HL-60/S4 treated with phorbol 12-myristate 13-acetate at 8.2 ng/mL for 4 days and 3 days (cell line): ENCODE results near the gene GSK3B.

Experiments
- in situ Hi-C: fragments of 300-500 bp; cut with MboI; formaldehyde crosslinking; loops from 2 replicates; pipeline ENCODE4 v1.15.0; 2022; ENCODE audit warnings: low sequenced_read_pairs

The GSK3B gene

DNA sequence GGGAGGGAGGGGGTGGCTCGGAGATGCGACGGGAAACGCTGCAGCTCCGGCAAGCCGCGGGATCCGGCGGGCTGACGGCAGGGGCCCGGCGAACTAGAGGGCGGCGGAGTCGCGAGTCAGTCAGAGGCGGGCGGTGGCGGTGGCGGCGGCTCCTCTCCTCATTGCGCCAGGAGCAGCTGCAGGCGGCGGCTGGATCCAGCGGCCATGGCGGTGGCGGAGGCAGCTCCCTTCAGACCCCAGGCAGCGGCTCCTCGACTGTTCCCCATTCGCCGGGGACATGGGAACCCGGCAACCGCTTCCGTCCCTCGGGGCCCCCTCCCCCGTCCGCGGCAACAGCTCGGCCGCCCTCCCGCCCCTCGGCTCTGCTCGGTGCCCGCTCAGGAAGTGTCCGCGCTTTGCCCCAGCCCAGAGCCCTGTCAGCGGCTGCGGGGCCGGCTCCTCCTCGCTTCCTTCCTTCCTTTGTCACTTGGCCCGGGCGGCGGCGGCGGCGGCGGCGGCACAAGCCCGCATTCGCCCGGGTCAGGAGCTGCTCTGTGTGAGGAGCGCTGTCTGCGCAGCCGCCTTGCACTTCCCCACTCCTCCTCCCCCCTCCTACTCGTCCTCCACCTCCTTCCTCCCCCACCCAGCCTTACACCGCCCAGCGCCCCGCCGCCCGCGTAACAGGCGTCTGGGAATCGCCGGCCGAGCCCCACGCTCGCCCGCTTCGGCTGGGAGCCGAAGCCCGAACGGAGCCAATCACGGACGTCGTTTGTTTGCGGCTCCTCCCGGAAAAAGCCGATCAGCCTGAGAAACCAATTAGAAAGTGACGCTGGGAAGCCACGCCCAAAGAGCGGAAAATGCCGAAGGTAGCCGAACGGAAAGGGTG, at the start of gene GSK3B:
Gene GSK3B (minus strand): TSS at position 537 of the 865 bp plus-strand sequence. CDS start 1,013 bp downstream, outside the sequence.
- in situ Hi-C loops = no loop called here

DNA sequence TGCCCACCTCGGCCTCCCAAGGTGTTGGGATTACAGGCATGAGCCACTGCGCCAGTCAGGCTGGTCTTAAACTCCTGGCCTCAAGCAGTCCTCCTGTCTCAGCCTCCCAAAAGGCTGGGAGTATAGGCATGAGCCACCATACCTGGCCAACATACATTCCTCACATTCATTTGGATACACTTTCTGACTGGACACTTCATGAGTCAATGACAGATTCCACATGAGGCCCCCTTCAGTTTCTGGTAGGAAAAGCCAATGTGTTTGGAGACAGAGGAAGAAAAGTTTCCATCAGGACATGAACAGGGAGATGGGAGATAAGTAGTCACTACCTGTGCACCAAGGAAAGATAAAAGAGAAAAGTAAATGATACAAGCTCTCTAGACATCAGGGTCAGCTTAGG, 49.4 kb upstream of the GSK3B start:
- in situ Hi-C loops = no loop called here

DNA sequence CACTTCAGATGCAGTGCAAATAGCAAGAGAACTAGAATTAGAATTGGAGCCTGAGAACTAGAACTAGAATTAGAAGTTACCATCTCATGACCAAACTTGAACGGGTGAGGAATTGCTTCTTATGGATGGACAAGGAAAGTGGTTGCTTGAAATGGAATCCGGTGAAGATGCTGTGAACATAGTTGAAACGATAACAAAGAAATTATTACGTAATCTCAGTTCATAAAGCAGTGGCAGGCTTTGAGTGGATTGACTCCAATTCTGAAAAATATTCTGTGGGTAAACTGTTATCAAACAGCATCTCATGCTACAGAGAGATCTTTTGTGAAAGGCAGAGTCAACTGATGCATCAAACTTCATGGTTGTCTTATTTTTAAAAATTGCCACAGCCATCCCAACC, 48.0 kb upstream of the GSK3B start:
- in situ Hi-C loops = no loop called here

DNA sequence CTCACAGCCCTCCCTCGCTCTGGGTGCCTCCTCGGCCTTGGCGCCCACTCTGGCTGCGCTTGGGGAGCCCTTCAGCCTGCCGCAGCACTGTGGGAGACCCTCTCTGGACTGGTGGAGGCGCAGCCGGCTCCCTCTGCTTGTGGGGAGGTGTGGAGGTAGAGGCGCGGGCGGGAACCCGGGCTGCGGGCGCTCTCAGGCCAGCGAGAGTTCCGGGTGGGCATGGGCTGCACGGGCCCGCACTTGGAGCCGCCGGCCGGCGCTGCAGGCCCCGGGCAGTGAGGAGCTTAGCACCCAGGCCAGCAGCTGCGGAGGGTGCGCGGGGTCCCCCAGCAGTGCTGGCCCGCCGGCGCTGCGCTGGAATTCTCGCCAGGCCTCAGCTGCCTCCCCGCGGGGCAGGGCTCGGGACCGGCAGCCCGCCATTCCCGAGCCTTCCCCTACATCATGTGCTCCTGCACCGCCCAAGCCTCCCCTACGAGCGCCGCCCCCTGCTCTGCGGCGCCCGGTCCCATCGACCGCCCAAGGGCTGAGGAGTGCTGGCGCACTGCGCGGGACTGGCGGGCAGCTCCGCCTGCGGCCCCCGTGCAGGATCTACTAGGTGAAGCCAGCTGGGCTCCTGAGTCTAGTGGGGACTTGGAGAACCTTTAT, 46.0 kb upstream of the GSK3B start:
- in situ Hi-C loops = no loop called here

DNA sequence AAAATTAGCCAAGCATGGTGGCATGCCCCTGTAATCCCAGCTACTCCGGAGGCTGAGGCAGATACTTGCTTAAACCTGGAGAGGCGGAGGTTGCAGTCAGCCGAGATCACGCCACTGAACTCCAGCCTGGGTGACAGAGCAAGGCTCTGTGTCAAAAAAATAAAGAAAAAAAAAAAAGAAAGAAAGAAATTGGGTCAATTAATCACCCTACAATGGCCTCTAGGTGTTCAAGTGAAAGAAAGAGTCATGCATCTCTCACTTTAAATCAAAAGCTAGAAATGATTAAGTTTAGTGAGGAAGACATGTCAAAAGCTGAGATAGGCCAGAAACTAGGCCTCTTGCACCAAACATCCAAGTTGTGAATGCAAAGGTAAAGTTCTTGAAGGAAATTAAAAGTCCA, 44.9 kb upstream of the GSK3B start:
- in situ Hi-C loops = no loop called here

DNA sequence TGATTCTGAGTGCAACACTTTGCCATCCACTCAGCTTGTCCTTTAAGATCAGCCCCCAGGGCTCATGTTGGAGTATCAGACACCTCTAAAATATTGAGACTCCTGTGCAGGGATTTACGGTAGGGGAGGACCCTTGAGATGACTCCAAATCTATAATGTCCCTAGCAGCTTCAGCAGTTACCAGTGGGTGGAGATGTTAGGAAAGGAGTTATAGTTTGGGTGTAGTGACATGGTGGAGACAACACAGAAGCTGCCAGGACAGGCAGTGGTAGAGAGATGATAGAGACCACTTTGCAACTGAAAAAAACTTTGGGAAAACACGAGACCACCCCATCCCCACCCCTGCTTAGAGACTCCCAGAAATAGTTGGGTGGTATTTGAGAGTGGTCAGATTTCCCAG, 43.3 kb upstream of the GSK3B start:
- in situ Hi-C loops = no loop called here

DNA sequence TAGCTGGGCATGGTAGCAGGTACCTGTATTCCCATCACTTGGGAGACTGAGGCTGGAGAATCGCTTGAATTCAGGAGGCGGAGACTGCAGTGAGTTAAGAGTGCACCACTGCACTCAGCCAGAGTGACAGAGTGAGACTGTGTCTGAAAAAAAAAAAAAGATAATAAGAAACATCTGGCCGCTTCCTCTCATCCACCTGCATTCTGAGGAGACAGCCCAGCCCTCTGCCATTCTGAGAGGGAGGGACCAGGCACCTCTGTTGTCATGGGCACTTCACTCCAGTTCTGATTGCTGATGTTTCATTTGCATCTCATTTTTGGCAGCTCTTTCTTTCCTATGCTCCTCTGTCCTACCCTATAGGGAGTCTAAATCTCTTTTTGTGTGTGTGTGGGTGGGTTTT, 36.4 kb upstream of the GSK3B start:
- in situ Hi-C loops = no loop called here

DNA sequence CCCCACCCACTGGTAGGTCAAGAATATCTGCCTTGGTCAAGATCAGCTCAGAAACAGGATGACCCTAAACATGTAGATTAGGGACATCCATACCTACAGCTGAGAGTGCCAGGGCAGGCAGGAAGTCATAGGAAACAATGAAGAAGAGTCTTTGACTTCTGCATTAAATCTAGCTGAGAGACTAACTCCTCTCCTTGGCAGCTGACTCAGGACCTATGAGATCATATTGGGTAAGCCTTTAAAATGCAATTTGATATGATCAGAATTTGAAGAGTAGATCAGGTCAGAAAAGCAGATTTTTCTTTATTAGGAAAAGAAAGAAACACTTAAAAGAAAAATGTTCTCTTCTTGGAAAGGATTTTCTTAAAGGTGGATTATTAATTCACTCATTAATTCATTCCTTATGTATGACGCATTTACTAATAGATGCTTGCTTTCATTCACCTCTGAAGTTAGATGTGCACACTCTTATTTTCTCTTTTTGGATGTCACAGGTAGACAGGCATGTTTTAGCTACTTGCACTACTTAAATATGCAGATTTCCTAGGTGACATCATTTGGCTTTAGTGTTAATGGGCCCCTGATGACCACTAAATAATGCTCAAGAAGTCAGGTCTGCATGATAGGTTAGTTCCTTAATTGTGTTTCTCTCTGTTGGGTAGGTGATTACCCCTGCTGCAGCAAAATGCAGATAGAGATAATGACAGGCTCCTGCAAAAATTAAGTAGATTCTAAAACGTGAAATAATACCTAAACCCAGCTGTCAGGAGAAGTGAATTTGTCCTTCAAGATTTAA, 35.7 kb upstream of the GSK3B start:
- in situ Hi-C loops = no loop called here

DNA sequence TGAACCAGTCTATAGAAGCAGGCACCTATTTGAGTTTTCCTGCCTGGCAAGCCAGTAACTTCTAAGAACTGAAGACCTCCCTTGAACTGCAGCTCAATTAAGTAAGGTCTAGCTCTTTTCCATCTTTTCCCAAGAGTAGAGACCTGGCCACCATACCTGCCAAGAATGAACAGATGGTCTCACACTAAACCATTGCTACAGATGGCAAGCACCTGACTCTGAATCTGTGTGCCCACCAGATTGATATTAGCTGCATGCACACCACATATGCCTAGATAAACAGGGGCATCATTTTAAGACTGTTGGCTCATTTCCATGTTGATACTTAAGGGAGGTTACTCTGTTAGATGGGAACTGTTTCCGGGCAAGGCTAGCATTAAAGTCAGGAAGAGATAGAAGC, 34.8 kb upstream of the GSK3B start:
- in situ Hi-C loops = no loop called here

DNA sequence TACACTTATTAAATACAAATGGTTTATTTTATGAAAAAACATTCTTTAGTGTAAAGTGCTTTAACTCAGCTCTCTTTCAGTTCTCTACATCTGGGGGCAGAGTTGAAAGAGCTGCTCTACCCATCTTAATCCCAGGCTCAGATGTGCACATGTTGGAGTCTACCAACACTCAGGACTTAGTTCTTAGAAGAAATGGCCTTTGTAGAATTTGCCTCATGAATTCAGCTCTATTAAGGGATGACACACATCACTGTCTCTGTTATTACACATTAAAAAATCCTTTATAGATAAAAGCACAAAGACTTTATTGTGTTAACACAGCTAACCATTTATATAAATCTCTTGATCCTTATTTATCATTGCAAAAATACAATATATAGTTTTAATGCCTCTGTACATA, 31.7 kb upstream of the GSK3B start:
- in situ Hi-C loops = no loop called here

DNA sequence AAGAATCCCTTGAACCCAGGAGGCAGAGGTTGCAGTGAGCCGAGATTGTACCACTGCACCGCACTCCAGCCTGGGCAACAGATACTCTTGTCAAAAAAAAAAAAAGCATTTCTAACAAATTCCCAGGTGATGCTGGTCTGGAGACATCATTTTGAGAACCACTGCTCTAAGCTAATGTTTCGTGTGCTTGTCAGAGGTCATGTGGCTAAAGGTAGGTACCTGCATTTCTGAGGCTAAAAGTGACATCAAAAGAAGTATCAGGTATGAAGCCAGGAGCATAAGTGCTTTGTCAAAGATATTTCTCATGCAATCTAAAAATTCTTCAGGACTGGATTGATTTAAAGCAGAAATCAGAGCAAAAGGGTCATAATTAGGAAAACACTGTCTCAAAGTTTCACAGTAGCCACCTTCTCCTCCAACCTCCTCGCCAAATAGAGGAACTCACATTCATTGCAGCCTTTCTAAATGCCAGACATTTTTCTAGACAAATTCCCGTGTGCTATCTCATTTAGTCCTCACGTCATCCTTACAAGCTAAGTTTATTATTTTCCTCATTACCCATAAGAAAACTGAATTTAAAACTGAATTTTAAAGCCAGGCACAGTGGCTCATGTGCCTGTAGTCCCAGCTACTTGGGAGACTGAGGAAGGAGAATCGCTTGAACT, 25.7 kb upstream of the GSK3B start:
- in situ Hi-C loops = no loop called here

DNA sequence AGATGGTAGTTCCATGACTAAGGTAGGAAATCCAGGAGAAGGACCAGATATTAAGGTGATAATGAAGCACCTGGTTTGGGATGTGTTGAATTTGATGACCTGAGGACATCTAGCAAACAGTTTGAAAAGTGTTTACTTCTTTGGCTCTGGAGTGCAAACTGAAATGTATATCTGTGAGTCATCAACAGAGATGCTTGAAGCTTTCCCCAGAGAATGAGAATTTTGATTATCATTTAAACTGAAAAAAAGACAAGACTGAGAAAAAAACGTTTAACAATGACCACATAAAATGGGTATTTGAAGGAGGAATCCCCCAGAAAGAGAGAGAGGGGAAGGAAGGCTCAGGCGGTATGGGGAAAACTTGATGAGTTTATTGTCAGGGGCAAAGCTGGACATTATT, 20.7 kb upstream of the GSK3B start:
- in situ Hi-C loops = no loop called here

DNA sequence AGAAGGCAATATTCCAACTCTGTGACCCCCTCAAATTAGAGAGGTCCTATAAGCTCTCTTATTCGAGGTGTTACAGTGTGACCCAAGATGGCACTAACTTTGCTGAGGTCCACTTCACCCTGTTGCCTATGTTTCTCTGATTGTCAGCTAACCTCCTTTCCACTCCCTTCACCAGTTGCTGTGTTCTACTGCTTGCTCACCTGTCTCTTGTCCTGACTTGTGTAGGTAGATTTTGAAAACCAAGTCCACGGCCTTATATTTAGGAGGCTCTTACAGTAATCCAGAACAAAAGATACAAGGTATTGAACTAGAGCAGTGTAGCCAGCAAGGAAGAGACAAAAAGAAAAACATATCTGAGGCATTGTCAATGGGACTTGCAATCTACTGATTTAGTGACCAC, 20.1 kb upstream of the GSK3B start:
- in situ Hi-C loops = no loop called here

DNA sequence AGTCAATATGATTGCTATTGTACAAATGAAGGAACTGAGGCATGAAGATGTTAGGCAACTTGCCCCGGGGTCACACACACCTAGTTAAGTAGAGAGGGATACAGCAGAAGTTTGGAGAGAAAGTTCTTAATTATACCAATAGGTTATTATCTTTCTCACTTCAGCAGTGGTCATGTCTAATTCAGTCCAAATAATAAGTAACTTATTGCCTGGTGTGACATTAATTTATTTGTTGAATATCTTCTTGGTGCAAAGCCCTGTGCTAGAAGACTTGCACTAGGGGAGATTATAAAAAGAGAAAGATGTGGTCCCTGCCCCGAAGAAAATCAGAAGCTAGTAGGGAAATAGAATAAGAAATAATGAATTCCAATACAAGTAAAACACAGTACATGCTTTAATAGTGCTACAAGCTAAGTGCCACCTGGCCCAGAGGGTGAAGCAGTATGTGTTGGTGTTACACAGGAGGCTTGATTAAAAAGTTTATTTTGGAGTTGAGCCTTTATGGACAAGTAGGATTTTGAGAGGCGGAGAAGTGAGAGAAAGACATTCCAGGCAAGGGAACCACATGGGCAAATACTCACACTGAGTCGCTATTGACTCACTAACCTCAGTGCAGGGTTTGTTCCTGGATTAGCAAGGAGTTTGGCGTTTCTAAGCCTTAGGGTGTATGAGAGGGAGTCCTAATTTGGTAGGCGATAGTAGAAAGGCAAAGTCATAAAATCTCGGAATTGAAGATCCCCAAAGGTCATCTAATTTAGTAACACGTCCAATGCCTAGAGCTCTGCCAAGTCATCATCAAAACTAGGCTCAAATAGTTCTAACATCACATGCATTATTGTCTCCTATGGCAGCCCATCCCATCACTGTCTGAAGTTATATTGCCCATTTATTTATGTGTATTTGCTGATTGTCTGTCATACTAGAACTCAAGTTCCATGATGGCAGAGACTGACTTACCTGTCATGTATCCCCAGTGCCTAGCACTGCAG, 19.2 kb upstream of the GSK3B start:
- in situ Hi-C loops = no loop called here

DNA sequence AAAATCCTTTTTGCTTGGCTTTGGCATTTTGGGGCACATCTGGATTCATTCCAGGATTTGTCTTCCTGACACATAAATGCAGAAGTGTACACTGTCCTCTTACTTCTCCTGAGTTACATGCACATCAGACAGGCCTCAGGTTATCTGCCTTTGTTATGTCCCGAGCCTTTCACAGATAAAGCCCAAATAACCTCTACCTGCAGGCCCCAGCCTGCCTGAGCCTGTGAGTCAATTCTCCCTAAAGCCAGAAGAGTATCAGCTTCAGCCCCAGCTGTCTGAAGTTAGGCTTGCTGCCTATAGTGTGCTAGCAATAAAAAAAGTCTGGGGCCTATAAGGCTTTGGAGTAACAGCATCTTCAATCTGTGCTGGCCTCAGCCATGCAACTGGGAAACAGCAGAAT, 17.7 kb upstream of the GSK3B start:
- in situ Hi-C loops = no loop called here

DNA sequence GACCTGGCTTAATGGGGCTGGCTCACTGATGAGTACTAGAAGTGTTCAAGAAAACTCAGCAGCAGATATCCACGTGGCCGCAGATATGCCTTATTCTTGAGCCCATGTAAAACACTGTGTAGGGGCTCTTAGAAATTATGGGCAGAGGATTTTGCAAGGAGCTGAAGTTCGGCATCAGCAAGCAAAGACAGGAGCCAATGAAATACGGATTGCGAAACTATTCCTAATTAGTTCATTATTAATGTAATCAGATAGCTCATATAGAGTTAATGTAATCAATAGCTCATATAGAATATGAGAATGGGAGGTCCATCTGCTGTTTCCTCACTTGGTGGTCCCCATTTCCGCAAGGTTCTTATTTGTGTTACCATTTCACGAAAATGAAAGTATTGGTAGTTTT, 9.0 kb upstream of the GSK3B start:
- in situ Hi-C loops = no loop called here

DNA sequence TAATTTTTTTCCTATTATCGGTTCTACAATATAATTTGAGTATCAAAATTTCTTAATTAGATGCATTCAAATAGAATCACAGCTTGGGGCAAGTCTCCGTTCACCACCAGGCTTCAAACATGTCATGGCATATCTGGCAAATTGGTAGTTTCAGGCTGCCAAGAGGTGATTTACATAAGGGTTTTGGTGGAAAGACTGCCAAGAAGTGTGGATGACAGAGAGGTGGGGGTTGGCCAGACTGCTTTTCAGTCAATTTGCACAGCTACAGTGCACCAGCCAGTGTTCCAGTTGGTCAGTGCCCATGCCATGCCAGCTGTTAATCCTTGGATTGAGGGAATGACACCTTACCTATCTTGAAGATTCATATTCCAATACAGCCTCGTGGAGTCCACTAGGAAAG, 8.4 kb upstream of the GSK3B start:
- in situ Hi-C loops = no loop called here

DNA sequence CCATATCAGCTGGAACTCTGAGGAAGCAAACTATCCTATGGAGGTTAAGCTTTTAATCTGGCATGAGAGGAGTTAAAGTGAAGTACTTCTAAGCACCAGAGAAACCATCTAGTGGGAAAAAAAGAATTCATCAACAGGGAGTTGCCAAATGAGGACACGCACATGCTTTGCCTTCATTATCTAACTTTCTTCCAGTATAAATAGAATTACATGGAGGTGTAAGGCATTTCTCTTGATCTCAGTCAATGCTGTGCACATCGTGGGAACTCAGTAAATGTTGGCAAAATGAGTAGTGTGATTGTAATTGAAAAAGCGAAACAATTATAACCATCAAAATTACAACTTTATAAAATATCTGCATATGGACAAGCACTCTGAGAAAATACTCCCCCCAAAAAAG, 8.0 kb upstream of the GSK3B start:
- in situ Hi-C loops = no loop called here

DNA sequence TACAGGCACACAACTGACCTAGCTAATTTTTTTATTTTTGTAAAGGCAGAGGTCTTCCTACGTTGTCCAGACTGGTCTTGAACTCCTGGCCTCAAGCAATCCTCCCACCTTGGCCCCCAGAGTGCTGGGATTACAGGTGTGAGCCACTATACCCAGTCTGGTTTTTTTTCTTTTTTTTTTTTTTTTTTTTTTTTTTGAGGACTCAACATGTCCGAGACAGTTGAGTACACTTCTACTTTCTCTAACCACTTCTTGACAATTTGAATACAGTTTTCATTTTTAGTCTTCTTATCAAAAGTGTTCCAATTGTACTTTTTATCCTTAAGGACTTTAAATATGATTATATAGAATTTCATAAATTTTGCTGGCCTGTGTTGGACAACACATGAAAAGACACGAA, 7.4 kb upstream of the GSK3B start:
- in situ Hi-C loops = no loop called here

DNA sequence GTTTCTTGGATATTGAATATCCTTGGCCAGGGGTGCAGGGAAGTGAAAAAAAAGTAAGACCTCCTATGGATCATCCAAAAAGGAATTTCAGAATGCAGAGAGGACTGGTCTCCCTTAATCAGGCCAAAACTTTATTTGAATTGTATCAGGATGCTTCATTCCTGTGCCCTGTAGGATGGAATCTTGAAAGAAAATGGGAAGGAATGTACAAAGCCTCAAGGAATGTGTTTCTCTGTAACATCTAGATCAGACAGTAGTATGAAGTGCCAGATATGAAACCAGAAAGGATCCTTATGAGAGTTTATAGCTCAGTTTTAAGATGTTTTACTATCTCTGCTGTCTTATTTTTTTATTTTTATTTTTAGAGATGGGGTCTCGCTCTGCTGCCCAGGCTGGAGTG, 6.5 kb upstream of the GSK3B start:
- in situ Hi-C loops = no loop called here
